SK-N-SH (cell line): ENCODE results near the gene CTBP2. TPM values are rescaled to one million over a fixed set of nuclear protein-coding genes. Genes with fewer than 3 reads are reported as not detected.

Experiments used
- CTCF ChIA-PET: fragments of 300-600, 350-600 bp; formaldehyde crosslinking; extraction: SDS; loops from one replicate; lab custom pipeline; 2021; lab: Yijun Ruan, JAX
- POLR2A ChIA-PET: fragments of 350-600 bp; sonication (Branson Sonifier 250); formaldehyde crosslinking; extraction: SDS; loops from one replicate; lab custom pipeline; 2020; ENCODE audit warnings: antibody characterized with exemption, inconsistent platforms; lab: Yijun Ruan, JAX
- DNase-seq: peaks from one replicate; pipeline ENCODE4 v3.0.0; 2012
- H2AFZ ChIP-seq: fragments of 200-600 bp; sonication (generic); 2 replicates; pipeline ENCODE4 v1.8.1; 2016; ENCODE audit warnings: antibody characterized with exemption, mild to moderate bottlenecking, low read depth
- H3F3A ChIP-seq: fragments of 200-600 bp; sonication (generic); replicated peaks from 2 replicates; pipeline ENCODE3; 2016; ENCODE audit warnings: antibody characterized with exemption, mild to moderate bottlenecking; ENCODE audit not compliant: insufficient read depth
- H3K27ac ChIP-seq, 2 experiments: fragments of 200-500 bp in 1 of 2; fragments of 200-600 bp in 1 of 2; sonication (Bioruptor generic) in 1 of 2; sonication (generic), shearing (Covaris generic) in 1 of 2; 2 replicates each; pipeline versions ENCODE4 v1.5.1 to v1.6.1; 2014 to 2016; ENCODE audit warnings: low read depth in 2 of 2, inconsistent platforms in 1 of 2, low read length in 1 of 2, mild to moderate bottlenecking in 1 of 2, mixed read lengths in 1 of 2
- H3K27me3 ChIP-seq: fragments of 200-600 bp; sonication (generic), shearing (Covaris generic); 2 replicates; pipeline ENCODE4 v1.6.1; 2016; ENCODE audit warnings: mixed run types; ENCODE audit not compliant: insufficient read depth
- H3K36me3 ChIP-seq, 2 experiments: fragments of 200-500 bp in 1 of 2; fragments of 200-600 bp in 1 of 2; sonication (Bioruptor generic) in 1 of 2; sonication (generic) in 1 of 2; replicated peaks in 1 of 2; 2 replicates each; pipeline versions ENCODE3 to v1.5.1; 2014 to 2016; ENCODE audit warnings: low read length in 1 of 2, mild to moderate bottlenecking in 1 of 2; ENCODE audit not compliant: insufficient read depth in 2 of 2, control insufficient read depth in 1 of 2
- H3K4me1 ChIP-seq, 2 experiments: fragments of 200-500 bp in 1 of 2; fragments of 200-600 bp in 1 of 2; sonication (Bioruptor generic) in 1 of 2; sonication (generic), shearing (Covaris generic) in 1 of 2; 2 replicates each; pipeline versions ENCODE4 v1.5.1 to v1.6.1; 2014 to 2016; ENCODE audit warnings: low read depth in 1 of 2, low read length in 1 of 2, mixed run types in 1 of 2; ENCODE audit not compliant: insufficient read depth in 2 of 2, control insufficient read depth in 1 of 2
- H3K4me2 ChIP-seq: fragments of 200-600 bp; sonication (generic), shearing (Covaris generic); 2 replicates; pipeline ENCODE4 v1.6.1; 2017; ENCODE audit warnings: mixed run types
- H3K4me3 ChIP-seq, 2 experiments: fragments of 200-500 bp in 1 of 2; fragments of 200-600 bp in 1 of 2; sonication (Bioruptor generic) in 1 of 2; sonication (generic), shearing (Covaris generic) in 1 of 2; 2 replicates each; pipeline versions ENCODE4 v1.5.1 to v1.8.1; 2014 to 2016; ENCODE audit warnings: low read depth in 2 of 2, inconsistent platforms in 1 of 2, low read length in 1 of 2, mild to moderate bottlenecking in 1 of 2, mixed read lengths in 1 of 2, moderate library complexity in 1 of 2
- H3K79me2 ChIP-seq: fragments of 200-600 bp; sonication (generic); 2 replicates; pipeline ENCODE4 v1.8.1; 2017; ENCODE audit warnings: mild to moderate bottlenecking; ENCODE audit not compliant: insufficient read depth
- H3K9ac ChIP-seq: fragments of 200-600 bp; sonication (generic); 2 replicates; pipeline ENCODE4 v1.6.1; 2017; ENCODE audit warnings: mixed run types
- H3K9me2 ChIP-seq: fragments of 200-600 bp; sonication (generic); 2 replicates; pipeline ENCODE4 v1.6.1; 2017; ENCODE audit warnings: mixed run types
- H3K9me3 ChIP-seq: fragments of 200-600 bp; sonication (generic); 2 replicates; pipeline ENCODE4 v1.6.1; 2017; ENCODE audit warnings: mixed run types, mild to moderate bottlenecking, moderate library complexity
- H4K20me1 ChIP-seq: fragments of 200-600 bp; sonication (generic); 2 replicates; pipeline ENCODE4 v1.6.1; 2017; ENCODE audit warnings: mild to moderate bottlenecking, mixed run types; ENCODE audit not compliant: insufficient read depth
- EZH2phosphoT487 ChIP-seq: fragments of 200-600 bp; sonication (generic); IDR thresholded peaks from 2 replicates; pipeline ENCODE4 v1.6.1; 2017; ENCODE audit warnings: low read depth, mixed run types, mild to moderate bottlenecking, antibody characterized with exemption, moderate library complexity, borderline replicate concordance
- FOXM1 ChIP-seq: IDR thresholded peaks from 2 replicates; pipeline ENCODE4 v1.4.0; 2012; ENCODE audit warnings: low read depth, mild to moderate bottlenecking
- JUND ChIP-seq: IDR thresholded peaks from 2 replicates; pipeline ENCODE4 v1.4.0; 2012
- NFIC ChIP-seq: IDR thresholded peaks from 2 replicates; pipeline ENCODE4 v1.4.0; 2012; ENCODE audit warnings: borderline replicate concordance
- NRF1 ChIP-seq: IDR thresholded peaks from 2 replicates; pipeline ENCODE4 v1.6.1; 2012; ENCODE audit warnings: low read depth, mild to moderate bottlenecking, low read length
- PBX3 ChIP-seq: IDR thresholded peaks from 2 replicates; pipeline ENCODE4; 2012
- SIN3A ChIP-seq: IDR thresholded peaks from 2 replicates; pipeline ENCODE4 v1.6.1; 2012; ENCODE audit warnings: low read depth, mild to moderate bottlenecking, low read length, moderate library complexity, borderline replicate concordance
- TAF1 ChIP-seq: IDR thresholded peaks from 2 replicates; pipeline ENCODE4 v1.6.1; 2012; ENCODE audit warnings: low read depth, mild to moderate bottlenecking, low read length, moderate library complexity, borderline replicate concordance
- whole genome bisulfite sequencing: methylation state at CpG from one replicate; pipeline ENCODE4 v1.1.6; 2017; ENCODE audit warnings: low lambda C conversion rate; 5-methylcytosine and 5-hydroxymethylcytosine counted together
- polyA plus RNA-seq, 3 experiments: library from polyadenylated mRNA; depleted of rRNA; stranded (reverse); fragments of >200 nt; gene quantifications; 2 replicates each; pipeline ENCODE4 v1.2.3, GENCODE V29; 2012
- TF ChIP-seq, protein P1 (sequence below): IDR thresholded peaks from 2 replicates; pipeline ENCODE4 v1.6.1; 2012; ENCODE audit warnings: mild to moderate bottlenecking, low read depth, low read length, moderate library complexity
- TF ChIP-seq, protein P2 (sequence below): IDR thresholded peaks from 2 replicates; pipeline ENCODE4 v1.4.0; 2012; ENCODE audit warnings: low read depth, borderline replicate concordance

Gene CTBP2
- polyA plus RNA-seq, 1 of the 3 experiments (the other 2 are of a cell fraction) = 69.7 TPM

- H3K27ac ChIP-seq = no peak overlapping the region
- WGBS = 93% methylated on average over 5 of the region's 5 CpGs
- no peak for DNase-seq
- no peaks in the 10 kb centered on the region for H3K27me3 ChIP-seq
- no peak overlapping the region for H3K4me3 ChIP-seq
- peaks cover 6% of the 10 kb centered on the region for H3F3A ChIP-seq
- H3K9ac ChIP-seq = no peak overlapping the region
- TF ChIP-seq PBX3 (no peak), FOXM1 (no peak), TAF1 (no peak), SIN3A (no peak), EZH2phosphoT487 (no peak)
- TF ChIP-seq, all 33 proteins: peak for 0
- Histone ChIP-seq H3K9me3 (no peaks in the 10 kb centered on the region), H3K4me1 (no peaks in the 10 kb centered on the region; a peak in 1 of 4 replicates), H2AFZ (no peak overlapping the region), H3K4me2 (no peak overlapping the region), H3K79me2 (peaks cover 55% of the 10 kb centered on the region; the same call in 1 of the 2 replicates), H4K20me1 (peaks cover 7% of the 10 kb centered on the region; the same call in 1 of the 2 replicates), H3K9me2 (no peaks in the 10 kb centered on the region), H3K36me3 (peaks cover 19 to 40% of the 10 kb centered on the region in 2 experiments)
- ChIA-PET CTCF (interaction anchor here (0.7 to 3.1 kb wide), 5 partner anchors 8 to 87 kb away, joined by 3 to 16 read pairs (median 3); no protein-coding TSS in a partner anchor), POLR2A (no interaction called here)
Measured at GRCh38 chr10:124974131-124974530, 186.2 kb downstream of the CTBP2 start.

GRCh38 chr10:124972637-124973036 is 187.7 kb downstream of the CTBP2 start:
- Histone ChIP-seq H3F3A (peaks cover 6% of the 10 kb centered on the region), H3K79me2 (peaks cover 60% of the 10 kb centered on the region; the same call in 1 of the 2 replicates), H3K27ac (no peak overlapping the region), H3K36me3 (peaks cover 26 to 52% of the 10 kb centered on the region in 2 experiments), H3K9ac (no peak overlapping the region), H3K4me2 (no peak overlapping the region), H3K4me3 (no peak overlapping the region), H4K20me1 (no peaks in the 10 kb centered on the region), H2AFZ (no peak overlapping the region), H3K4me1 (no peaks in the 10 kb centered on the region), H3K9me2 (no peaks in the 10 kb centered on the region), H3K27me3 (no peaks in the 10 kb centered on the region), H3K9me3 (no peaks in the 10 kb centered on the region)
- DNase-seq = no peak
- TF ChIP-seq, protein P1, sequence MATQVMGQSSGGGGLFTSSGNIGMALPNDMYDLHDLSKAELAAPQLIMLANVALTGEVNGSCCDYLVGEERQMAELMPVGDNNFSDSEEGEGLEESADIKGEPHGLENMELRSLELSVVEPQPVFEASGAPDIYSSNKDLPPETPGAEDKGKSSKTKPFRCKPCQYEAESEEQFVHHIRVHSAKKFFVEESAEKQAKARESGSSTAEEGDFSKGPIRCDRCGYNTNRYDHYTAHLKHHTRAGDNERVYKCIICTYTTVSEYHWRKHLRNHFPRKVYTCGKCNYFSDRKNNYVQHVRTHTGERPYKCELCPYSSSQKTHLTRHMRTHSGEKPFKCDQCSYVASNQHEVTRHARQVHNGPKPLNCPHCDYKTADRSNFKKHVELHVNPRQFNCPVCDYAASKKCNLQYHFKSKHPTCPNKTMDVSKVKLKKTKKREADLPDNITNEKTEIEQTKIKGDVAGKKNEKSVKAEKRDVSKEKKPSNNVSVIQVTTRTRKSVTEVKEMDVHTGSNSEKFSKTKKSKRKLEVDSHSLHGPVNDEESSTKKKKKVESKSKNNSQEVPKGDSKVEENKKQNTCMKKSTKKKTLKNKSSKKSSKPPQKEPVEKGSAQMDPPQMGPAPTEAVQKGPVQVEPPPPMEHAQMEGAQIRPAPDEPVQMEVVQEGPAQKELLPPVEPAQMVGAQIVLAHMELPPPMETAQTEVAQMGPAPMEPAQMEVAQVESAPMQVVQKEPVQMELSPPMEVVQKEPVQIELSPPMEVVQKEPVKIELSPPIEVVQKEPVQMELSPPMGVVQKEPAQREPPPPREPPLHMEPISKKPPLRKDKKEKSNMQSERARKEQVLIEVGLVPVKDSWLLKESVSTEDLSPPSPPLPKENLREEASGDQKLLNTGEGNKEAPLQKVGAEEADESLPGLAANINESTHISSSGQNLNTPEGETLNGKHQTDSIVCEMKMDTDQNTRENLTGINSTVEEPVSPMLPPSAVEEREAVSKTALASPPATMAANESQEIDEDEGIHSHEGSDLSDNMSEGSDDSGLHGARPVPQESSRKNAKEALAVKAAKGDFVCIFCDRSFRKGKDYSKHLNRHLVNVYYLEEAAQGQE = no peak
- no peak for TF ChIP-seq PBX3
- TF ChIP-seq JUND = no peak
- TF ChIP-seq NRF1 = no peak
- no peak for TF ChIP-seq SIN3A
- TF ChIP-seq NFIC = no peak
- TF ChIP-seq FOXM1 = no peak
- TF ChIP-seq, protein P2, sequence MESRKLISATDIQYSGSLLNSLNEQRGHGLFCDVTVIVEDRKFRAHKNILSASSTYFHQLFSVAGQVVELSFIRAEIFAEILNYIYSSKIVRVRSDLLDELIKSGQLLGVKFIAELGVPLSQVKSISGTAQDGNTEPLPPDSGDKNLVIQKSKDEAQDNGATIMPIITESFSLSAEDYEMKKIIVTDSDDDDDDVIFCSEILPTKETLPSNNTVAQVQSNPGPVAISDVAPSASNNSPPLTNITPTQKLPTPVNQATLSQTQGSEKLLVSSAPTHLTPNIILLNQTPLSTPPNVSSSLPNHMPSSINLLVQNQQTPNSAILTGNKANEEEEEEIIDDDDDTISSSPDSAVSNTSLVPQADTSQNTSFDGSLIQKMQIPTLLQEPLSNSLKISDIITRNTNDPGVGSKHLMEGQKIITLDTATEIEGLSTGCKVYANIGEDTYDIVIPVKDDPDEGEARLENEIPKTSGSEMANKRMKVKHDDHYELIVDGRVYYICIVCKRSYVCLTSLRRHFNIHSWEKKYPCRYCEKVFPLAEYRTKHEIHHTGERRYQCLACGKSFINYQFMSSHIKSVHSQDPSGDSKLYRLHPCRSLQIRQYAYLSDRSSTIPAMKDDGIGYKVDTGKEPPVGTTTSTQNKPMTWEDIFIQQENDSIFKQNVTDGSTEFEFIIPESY = no peak
- CTCF ChIA-PET = interaction anchor here (1.5 to 3.1 kb wide), 3 partner anchors 9 to 89 kb away, joined by 6 to 16 read pairs (median 8); no protein-coding TSS in a partner anchor
- 91% methylated on average over 7 of the region's 7 CpGs for WGBS
- POLR2A ChIA-PET = no interaction called here
